RPMI8226 (cell line): ENCODE results near the gene GMPPB.
A peak's percentile ranks its signal among the peaks of the same experiment; 100 is the strongest.
"Not testable (repeated sequence)": the region's sequence is repeated elsewhere in the genome, so short reads cannot be mapped to it uniquely, and the experiment has no call there.

Experiments used
- DNase-seq: peaks from one replicate; pipeline ENCODE4 v3.0.0-alpha.2; 2015

GMPPB gene

GRCh38 chr3:49689046-49689907 is 34.5 kb downstream of the GMPPB start, which contains the start of the genes MST1 and RNF123:
Gene MST1, minus strand, starts transcription at chr3:49689474. Its CDS starts 783 bp downstream, at chr3:49688691.
Gene RNF123, plus strand, starts transcription at chr3:49689557. Its CDS starts 1,609 bp downstream, at chr3:49691166.
- DNase-seq, result peak; percentile 93

- DNase-seq, result not testable (repeated sequence)
Observed at GRCh38 chr3:49688338-49689045, 35.3 kb downstream of the GMPPB start.

- DNase-seq, result not testable (repeated sequence)
Observed at GRCh38 chr3:49687424-49687795, 36.3 kb downstream of the GMPPB start.

- not testable (repeated sequence) for DNase-seq
Observed at GRCh38 chr3:49686769-49687423, 36.9 kb downstream of the GMPPB start.

GRCh38 chr3:49686346-49686745 is 37.4 kb downstream of the GMPPB start:
- not testable (repeated sequence) for DNase-seq

GRCh38 chr3:49685846-49686245 is 37.9 kb downstream of the GMPPB start:
- not testable (repeated sequence) for DNase-seq

GRCh38 chr3:49685103-49685502 is 38.6 kb downstream of the GMPPB start:
- DNase-seq, result not testable (repeated sequence)

GRCh38 chr3:49684453-49684852 is 39.3 kb downstream of the GMPPB start:
- not testable (repeated sequence) for DNase-seq

- no peak for DNase-seq
Observed at GRCh38 chr3:49683162-49683561, 40.6 kb downstream of the GMPPB start.

GRCh38 chr3:49681543-49681942 is 42.2 kb downstream of the GMPPB start:
- DNase-seq, result no peak

GRCh38 chr3:49681232-49681522 is 42.6 kb downstream of the GMPPB start:
- no peak for DNase-seq

GRCh38 chr3:49680493-49681231 is 43.1 kb downstream of the GMPPB start:
- DNase-seq, result no peak

GRCh38 chr3:49675912-49676311 is 47.8 kb downstream of the GMPPB start:
- no peak for DNase-seq

GRCh38 chr3:49674497-49674983 is 49.2 kb downstream of the GMPPB start:
- DNase-seq, result peak; percentile 50

- DNase-seq, result peak; percentile 100
Observed at GRCh38 chr3:49673715-49674496, 49.8 kb downstream of the GMPPB start, which contains the start of gene APEH. Gene APEH, plus strand, starts transcription at chr3:49674351. Its CDS starts 51 bp downstream, at chr3:49674402.

- no peak for DNase-seq
Observed at GRCh38 chr3:49673121-49673714, 50.5 kb downstream of the GMPPB start.

- peak; percentile 80 for DNase-seq
Observed at GRCh38 chr3:49671291-49672288, 52.2 kb downstream of the GMPPB start.

- DNase-seq, result no peak
Observed at GRCh38 chr3:49670940-49671290, 52.8 kb downstream of the GMPPB start.
